Erythroblast (primary cell): ENCODE results near the gene BTBD19.
A peak's percentile ranks its signal among the peaks of the same experiment; 100 is the strongest.
"Not testable (repeated sequence)": the region's sequence is repeated elsewhere in the genome, so short reads cannot be mapped to it uniquely, and the experiment has no call there.

Experiments used
- DNase-seq, 2 experiments: peaks; one replicate each; lab custom pipeline; 2025; lab: John Stamatoyannopoulos, UW
- GATA1 ChIP-seq: IDR thresholded peaks from 2 replicates; pipeline ENCODE4 v1.6.1; 2011; ENCODE audit warnings: low read depth, mild to moderate bottlenecking, control low read depth, low read length, moderate library complexity
- POLR2A ChIP-seq: IDR thresholded peaks from 2 replicates; pipeline ENCODE4 v1.6.1; 2011; ENCODE audit warnings: mild to moderate bottlenecking, low read length

BTBD19 gene

DNA sequence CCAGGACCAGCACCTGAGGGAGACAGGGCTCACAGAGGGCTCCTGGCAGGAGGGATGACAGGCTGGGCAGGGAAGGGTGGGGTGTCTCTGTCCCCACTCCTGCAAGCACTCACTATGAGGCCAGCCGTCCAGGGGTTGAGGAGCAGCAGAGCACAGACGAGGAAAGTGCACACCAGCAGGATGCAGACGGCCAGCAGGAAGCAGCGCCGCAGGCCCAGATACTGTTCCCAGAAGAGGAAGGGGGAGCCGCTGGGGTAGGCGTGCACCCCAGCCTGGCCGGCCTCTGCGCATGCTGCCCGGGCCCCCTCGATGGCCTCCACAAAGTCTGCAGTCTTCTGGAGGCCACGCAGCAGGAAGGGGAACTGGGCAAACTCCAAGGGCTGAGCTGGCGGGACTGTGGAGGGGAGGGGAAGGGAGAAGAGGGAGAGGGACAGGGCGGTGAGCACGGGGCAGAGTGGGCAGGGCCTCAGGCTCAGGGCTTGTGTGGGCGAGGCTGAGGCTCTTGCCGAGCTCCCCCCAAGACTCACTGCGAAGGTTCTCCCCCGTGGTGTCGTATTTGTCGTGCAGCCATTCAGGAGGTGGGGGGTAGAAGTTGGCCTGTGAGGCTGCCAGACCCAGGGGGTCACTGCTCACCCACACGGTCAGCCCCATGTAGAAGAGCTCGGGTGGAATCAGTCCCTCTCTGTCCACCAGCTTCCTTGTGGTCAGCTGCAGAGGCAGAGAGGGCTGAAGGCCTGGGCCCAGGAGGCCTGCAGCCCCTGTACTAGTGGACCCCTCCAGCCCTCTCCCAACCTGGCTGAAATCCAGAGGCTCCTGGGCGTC lies 18.3 kb downstream of the BTBD19 start:
- no peak for TF ChIP-seq GATA1
- TF ChIP-seq POLR2A = no peak
- DNase-seq = peak; percentile 73 to 75

DNA sequence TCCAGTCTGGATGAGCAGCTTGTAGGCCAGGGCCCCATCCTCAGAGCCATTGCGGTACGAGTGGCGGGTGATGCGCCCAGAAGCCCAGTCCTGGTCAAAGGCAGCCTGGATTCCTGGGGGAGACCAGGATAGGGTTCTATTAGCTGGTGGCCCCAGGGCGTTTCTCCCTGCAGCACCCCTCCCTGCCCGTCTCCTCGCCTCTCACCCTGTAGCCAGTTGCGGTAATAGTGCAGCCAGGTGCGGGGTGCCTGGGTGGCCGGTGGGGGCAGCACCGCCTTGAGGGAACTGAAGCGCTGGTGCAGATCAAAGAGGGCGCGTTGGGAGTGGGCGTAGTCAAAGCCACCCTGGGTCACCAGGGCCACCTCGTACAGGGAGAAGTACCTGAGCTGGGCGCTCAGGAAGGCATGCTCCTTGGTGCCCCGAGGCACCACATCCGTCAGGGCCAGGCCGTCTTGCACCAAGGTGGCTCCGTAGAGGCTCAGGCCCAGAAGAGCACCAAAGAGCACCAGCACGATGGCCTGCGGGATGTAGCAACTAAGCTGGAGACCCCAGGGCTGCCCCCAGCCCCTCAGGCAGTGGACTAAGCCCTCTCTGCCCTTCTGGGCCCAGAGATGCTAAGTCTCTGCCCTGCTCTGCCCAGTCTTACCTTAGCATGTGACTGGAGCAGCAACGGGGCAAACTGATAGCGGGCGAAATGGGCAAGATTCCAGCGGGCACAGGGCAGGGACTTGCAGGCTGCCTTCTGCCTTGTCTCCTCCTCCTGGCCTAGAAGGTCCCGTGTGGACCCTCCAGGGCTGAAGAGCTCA lies 19.1 kb downstream of the BTBD19 start:
- DNase-seq = no peak
- TF ChIP-seq POLR2A = no peak
- TF ChIP-seq GATA1 = no peak

DNA sequence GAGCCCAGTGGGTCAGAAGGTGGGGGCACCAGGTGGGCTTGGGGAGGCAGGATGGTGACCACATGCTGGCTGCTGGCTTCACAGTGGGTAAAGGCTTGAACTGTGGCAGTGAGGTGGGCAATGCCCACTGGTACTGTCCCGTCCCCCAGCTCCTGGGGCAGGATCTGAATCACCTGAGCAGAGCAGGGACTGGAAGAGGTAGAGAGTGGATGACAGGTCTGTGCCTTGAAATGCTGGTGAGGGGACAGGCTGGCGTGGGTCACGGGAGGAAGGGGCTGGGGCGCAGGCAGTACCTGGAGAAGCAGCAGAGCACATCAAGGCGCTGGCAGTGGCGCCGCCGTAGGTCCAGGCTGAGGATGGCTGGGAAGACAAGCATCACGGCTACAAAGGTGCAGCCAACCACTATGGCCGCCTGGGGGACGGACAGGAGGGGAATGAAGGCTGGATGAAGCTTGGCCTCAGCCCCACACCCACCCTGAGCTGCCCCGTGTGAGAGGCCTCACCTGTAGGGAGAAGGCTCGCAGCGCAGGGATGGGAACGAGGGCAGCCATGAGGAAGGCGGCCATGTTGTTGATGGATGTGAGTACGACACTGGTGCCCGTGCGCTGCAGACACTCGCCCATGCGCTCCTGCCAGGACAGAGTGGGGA lies 19.8 kb downstream of the BTBD19 start:
- TF ChIP-seq POLR2A = no peak
- no peak for TF ChIP-seq GATA1
- DNase-seq = no peak

DNA sequence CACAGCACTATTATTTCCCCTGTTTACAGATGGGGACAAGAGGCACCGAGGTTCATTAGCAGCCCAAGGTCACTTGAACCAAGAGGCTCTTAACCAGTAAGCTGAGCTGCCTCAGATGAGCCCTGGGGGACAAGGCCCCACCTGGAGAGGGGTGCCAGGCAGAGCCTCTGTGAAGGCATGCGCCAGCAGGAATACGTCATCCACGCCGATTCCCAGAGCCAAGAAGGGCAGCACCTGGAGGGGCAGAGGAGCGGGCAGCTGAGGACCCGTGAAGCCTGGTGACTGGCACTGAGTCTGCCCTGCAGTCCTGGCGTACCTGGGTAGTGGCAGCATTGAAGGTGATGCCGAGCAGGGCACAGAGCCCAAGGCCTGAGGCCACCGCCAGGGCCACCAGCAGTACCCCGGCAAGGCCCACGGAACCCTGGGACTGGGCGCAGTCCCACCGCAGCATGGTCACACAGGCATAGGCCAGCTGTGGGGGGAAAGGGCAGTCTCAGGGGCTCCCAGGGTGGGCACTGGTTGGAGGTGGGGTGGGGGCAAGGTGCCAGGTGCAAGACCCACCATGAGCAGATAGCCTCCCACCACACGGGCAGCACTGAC lies 20.6 kb downstream of the BTBD19 start:
- TF ChIP-seq POLR2A (no peak), GATA1 (no peak)
- no peak for DNase-seq

DNA sequence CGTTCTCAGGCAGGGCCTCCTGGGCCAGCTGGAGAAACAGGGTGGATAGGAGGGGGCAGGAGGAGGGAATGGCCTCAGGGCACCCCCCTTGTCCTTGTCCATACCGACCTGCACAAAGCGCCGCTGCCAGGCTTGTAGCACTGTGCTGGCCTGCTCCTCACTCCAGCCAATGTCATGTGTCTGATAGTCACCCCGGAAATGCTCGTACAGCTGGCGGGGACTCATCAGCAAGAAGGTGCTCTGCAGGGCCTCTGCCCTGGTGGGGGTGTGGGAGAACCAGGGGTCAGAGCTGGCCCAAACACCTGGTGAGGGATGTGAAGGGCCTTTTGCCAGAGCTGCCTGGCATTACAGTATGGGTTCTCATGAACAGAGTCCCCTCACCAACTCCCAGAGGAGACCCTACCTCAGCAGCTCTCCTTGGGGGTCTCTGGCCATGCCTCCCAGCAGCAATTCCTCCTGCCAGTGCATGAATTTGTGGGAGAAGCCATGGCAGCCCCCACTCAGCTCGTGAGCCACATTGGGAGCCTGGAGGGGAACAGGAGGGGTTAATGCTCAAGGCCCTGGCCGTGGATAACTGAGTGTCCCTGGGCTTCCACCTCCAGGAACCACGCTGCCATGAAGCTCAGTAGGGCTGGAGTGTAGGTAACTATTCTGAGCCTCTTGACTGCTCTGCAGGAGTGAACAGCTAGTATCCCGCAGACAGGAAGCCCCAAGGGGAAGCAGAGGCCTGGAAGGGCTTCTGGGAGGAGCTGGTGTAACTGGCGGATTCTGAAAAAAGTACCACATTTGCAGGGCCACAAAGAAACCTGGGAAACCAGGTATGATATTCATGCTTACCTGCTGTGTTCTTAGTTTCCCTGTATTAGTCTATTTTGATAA lies 21.4 kb downstream of the BTBD19 start:
- TF ChIP-seq GATA1 (no peak), POLR2A (no peak)

DNA sequence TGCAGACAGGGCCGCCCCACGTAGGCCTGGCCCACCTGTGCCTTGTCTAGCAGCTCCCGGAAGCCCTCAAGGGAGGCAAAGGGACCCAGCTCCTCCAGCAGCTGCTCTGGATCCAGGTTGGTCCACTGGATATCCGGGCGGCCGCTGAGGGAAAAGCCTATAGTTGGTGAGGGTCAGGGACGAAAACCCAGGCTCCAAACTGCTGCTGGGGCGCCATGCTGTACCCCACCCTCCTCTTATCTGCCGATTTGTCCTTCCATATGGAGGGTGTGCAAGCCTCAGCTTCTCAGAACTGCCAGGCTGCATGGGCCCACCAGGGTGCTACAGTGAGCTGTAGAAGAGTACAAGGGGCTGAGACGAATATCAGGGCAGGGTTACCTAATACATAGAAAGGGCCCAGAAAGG lies 22.6 kb downstream of the BTBD19 start:
- peak; percentile 95 to 98 for DNase-seq
- TF ChIP-seq GATA1 (peak; percentile 17), POLR2A (peak; percentile 60)

More for the DNA sequence above, 21.4 kb downstream of the BTBD19 start:
- DNase-seq = no peak

DNA sequence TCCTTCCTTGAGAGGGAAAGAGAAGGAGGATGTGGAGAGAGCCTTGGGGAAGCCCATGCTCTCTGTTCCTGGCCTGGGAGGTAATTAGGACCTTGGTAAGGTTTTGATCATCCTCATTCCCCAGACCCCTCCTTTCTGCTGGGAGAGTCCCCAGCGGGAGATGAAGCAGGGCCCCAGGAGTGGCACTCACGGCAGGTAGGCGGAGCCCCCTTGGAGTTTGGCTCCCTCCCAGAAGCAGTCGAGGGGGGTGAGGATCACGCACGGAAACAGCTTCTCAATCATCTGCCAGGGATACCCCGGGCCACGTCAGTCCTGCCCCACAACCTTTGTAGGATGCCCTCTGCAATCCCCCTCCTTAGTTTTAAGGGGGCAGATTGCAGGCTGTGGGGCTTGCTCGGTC lies 23.2 kb downstream of the BTBD19 start:
- no peak for TF ChIP-seq GATA1
- no peak for TF ChIP-seq POLR2A
- DNase-seq = peak; percentile 62 to 72

DNA sequence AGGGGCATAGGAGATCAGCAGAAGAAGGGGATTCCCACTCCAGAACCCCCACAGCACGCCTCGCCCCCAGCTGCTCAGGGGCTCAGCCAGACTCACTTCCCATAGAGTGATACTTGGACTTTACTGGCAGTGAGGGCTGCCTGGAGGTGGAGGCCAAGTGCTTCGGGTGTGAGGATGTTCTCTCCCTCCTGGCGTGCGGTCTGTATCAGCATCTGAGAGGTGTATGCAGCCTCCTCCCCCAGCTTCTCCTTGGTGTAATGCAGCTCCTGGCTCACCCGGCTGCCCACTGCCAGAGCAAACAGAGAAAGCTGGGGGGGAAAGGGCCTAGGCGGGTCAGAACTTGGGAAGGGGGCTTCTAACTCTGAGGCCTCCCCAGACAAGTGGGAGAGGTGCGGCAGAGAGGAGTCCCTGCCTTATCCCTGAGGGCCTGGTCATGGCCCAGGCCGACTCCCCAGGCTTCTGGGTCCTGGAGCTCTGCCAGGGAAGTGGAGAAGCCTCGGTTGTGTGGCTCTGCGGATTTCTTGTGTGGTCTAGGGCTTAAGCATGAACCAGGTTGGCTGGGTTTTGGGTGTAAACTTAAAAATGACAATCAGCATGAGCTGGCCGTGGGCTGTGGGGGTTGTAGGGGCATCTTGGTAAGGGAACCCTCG lies 23.9 kb downstream of the BTBD19 start:
- TF ChIP-seq GATA1 = no peak
- TF ChIP-seq POLR2A = no peak
- DNase-seq = peak; percentile 46 to 63

DNA sequence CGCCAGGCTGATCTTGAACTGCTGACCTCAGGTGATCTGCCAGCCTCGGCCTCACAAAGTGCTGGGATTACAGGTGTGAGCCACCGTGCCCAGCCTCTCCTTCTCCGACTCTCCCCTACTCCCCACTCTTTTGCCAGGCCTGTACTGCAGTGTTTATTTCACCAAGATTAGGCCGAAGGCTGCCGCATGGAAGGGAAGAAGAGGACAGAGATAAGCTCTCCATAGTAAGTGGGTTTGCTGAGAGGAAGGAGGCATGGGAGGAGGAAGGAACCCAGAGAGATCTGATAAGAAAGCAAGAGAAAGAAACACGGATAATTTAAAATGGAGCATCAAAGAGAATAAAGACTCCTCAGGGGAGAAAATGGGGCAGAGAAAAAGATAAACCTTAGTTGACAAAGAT lies 26.0 kb downstream of the BTBD19 start:
- no peak for TF ChIP-seq POLR2A
- TF ChIP-seq GATA1 = no peak
- peak in 1 of 2 experiments; percentile 36 for DNase-seq

DNA sequence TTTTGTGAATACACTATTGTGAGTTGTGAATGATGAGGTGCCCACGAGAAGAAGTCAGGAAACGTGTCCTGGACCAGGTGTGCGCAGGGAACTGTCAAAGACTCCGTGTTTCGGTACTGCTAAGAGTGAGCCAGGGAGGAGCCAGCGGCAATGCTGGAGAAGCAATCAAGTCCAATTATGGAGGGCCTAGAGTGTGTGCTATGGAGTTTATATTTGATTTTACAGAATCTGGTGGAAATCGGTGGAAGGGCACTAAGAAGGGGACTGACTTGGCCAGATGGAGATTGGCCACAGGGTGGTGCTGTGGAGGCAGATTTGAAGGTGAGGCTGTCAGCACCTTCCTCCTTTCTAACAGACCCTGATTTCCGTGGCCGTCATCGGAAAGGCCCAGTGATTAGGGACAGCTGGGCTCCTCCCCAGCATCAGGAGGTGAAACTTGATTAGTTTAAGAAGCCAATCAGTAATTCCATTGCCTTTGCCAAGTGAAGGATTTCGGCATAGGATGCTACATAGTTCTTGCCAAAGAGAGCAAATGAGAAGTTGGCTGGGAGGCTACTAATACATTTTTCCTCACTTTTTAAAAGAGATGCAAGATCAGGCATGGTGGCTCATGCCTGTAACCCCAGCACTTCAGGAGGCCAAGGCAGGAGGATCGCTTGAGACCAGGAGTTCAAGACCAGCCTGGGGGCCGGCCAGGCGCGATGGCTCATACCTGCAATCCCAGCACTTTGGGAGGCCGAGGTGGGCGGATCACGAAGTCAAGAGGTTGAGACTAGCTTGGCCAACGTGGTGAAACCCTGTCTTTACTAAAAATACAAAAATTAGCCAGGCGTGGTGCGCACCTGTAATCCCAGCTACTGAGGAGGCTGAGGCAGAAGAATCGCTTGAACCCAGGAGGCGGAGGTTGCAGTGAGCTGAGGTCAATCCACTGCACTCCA lies 27.7 kb downstream of the BTBD19 start:
- no peak for TF ChIP-seq GATA1
- no peak for TF ChIP-seq POLR2A
- peak; percentile 85 to 92 for DNase-seq

DNA sequence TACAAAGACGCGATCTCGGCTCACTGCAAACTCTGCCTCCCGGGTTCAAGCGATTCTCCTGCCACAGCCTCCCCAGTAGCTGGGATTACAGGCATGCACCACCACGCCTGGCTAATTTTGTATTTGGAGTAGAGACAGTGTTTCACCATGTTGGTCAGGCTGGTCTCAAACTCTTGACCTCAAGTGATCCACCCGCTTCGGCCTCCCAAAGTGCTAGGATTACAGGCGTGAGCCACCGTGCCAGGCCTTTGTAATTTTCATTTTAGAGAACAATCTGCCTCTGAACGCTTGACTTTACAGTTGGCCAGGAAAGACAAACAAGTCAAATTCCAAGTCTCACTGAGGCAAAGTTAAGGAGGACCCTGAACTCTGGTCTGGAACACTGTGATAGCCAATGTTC lies 30.0 kb downstream of the BTBD19 start:
- not testable (repeated sequence) for DNase-seq
